ENCODE results near the gene SMIM38. TPM values are rescaled to one million over a fixed set of nuclear protein-coding genes. Genes with fewer than 3 reads are reported as not detected.

The SMIM38 gene
- total and polyA plus RNA-seq, 4 donors = 0.03 to 1.7 (median 0.07) TPM

GRCh38 chr11:69157822-69158231, 2.1 kb downstream of the SMIM38 start:
- TF ChIP-seq, protein P1, sequence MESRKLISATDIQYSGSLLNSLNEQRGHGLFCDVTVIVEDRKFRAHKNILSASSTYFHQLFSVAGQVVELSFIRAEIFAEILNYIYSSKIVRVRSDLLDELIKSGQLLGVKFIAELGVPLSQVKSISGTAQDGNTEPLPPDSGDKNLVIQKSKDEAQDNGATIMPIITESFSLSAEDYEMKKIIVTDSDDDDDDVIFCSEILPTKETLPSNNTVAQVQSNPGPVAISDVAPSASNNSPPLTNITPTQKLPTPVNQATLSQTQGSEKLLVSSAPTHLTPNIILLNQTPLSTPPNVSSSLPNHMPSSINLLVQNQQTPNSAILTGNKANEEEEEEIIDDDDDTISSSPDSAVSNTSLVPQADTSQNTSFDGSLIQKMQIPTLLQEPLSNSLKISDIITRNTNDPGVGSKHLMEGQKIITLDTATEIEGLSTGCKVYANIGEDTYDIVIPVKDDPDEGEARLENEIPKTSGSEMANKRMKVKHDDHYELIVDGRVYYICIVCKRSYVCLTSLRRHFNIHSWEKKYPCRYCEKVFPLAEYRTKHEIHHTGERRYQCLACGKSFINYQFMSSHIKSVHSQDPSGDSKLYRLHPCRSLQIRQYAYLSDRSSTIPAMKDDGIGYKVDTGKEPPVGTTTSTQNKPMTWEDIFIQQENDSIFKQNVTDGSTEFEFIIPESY (IDR thresholded peaks at IDR 0.05) = no peak
- TF ChIP-seq RAD21 (IDR thresholded peaks at IDR 0.05) = no peak
- TF ChIP-seq YY1 (IDR thresholded peaks at IDR 0.05) = no peak
- TF ChIP-seq CTCF (IDR thresholded peaks at IDR 0.05; ENCODE audit: low read depth, low read length, missing input control) = no peak
- TF ChIP-seq GABPA (IDR thresholded peaks at IDR 0.05 in 1 of 2, conservative IDR thresholded peaks at IDR 0.05 in 1 of 2) = no peak
- no peak for TF ChIP-seq SP1 (IDR thresholded peaks at IDR 0.05)
- no peak overlapping the region for H3K9ac ChIP-seq (ENCODE audit: low read depth in 1 of 2, low read length in 2 of 2)
- DNase-seq (ENCODE audit: low spot score) = no peak
- no peaks in the 10 kb centered on the region for H3K36me3 ChIP-seq (ENCODE audit: control insufficient read depth in 4 of 4, insufficient read depth in 3 of 4, low read depth in 1 of 4, low read length in 3 of 4)
- WGBS = 96% methylated on average over 15 of the region's 15 CpGs
- H3K9me3 ChIP-seq (ENCODE audit: control insufficient read depth in 4 of 4, low read length in 3 of 4) = no peaks in the 10 kb centered on the region
- no peak overlapping the region for H3K27ac ChIP-seq (ENCODE audit: low read depth in 1 of 2, low read length in 2 of 2)
- H3K4me1 ChIP-seq (ENCODE audit: control insufficient read depth in 4 of 4, insufficient read depth in 4 of 4, low read length in 3 of 4) = no peaks in the 10 kb centered on the region
- peaks cover 0 to 3% (median 1%) of the 10 kb centered on the region in 4 donors for H3K27me3 ChIP-seq (ENCODE audit: control insufficient read depth in 4 of 4, insufficient read depth in 4 of 4, low read length in 3 of 4)
- no peak overlapping the region for H3K4me3 ChIP-seq (ENCODE audit: low read depth in 1 of 3, low read length in 3 of 3)

DNA sequence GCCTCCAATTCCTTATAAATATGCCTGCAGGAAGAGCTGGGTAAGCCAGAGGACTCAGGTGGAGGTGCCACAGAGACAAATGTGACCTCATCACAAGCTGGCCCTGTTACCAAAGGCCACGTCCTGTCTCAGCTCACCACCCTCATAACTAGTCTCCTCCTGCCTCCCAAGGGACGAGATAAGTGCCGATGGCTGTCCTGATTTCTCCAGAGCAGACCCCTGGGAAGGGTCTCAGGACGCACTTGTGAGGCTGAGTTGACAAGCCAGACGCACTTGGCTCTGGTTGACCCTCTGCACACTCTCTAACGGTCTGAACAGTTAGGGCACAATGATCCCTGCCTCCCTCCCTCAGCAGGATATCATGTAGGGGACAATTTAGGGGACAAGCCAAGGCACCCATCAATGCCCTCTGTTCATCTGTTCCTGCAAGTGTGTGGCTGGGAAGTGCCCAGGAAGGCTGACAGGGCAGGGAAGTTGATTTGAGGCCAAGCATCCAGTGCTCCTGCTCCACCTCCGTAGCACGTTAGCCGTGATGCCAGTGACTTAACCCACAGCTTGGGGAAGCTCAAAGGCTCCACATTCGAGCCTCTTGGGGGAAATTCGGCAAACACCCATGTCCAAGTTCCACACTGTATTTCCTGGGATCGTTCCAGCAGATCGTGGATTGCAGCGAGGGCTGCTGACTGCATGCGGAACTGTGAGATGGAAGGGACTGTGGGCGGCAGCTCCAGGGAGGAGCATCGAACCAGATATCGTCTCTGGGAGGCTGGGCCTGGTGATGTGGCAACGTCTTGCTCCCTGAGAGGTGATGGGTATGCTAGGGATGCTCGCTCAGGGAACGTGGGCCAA, 2.8 kb downstream of the SMIM38 start:
- no peak overlapping the region for H3K9ac ChIP-seq (ENCODE audit: low read depth in 1 of 2, low read length in 2 of 2)
- H3K36me3 ChIP-seq (ENCODE audit: control insufficient read depth in 4 of 4, insufficient read depth in 3 of 4, low read depth in 1 of 4, low read length in 3 of 4) = no peaks in the 10 kb centered on the region
- no peaks in the 10 kb centered on the region for H3K4me1 ChIP-seq (ENCODE audit: control insufficient read depth in 4 of 4, insufficient read depth in 4 of 4, low read length in 3 of 4)
- H3K27ac ChIP-seq (ENCODE audit: low read depth in 1 of 2, low read length in 2 of 2) = no peak overlapping the region
- no peak for TF ChIP-seq SP1 (IDR thresholded peaks at IDR 0.05)
- TF ChIP-seq, protein P2, sequence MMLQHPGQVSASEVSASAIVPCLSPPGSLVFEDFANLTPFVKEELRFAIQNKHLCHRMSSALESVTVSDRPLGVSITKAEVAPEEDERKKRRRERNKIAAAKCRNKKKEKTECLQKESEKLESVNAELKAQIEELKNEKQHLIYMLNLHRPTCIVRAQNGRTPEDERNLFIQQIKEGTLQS (IDR thresholded peaks at IDR 0.05) = no peak
- TF ChIP-seq, protein P1 (IDR thresholded peaks at IDR 0.05) = no peak
- TF ChIP-seq MAX (IDR thresholded peaks at IDR 0.05) = no peak
- TF ChIP-seq, protein P3, sequence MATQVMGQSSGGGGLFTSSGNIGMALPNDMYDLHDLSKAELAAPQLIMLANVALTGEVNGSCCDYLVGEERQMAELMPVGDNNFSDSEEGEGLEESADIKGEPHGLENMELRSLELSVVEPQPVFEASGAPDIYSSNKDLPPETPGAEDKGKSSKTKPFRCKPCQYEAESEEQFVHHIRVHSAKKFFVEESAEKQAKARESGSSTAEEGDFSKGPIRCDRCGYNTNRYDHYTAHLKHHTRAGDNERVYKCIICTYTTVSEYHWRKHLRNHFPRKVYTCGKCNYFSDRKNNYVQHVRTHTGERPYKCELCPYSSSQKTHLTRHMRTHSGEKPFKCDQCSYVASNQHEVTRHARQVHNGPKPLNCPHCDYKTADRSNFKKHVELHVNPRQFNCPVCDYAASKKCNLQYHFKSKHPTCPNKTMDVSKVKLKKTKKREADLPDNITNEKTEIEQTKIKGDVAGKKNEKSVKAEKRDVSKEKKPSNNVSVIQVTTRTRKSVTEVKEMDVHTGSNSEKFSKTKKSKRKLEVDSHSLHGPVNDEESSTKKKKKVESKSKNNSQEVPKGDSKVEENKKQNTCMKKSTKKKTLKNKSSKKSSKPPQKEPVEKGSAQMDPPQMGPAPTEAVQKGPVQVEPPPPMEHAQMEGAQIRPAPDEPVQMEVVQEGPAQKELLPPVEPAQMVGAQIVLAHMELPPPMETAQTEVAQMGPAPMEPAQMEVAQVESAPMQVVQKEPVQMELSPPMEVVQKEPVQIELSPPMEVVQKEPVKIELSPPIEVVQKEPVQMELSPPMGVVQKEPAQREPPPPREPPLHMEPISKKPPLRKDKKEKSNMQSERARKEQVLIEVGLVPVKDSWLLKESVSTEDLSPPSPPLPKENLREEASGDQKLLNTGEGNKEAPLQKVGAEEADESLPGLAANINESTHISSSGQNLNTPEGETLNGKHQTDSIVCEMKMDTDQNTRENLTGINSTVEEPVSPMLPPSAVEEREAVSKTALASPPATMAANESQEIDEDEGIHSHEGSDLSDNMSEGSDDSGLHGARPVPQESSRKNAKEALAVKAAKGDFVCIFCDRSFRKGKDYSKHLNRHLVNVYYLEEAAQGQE (IDR thresholded peaks at IDR 0.05) = no peak
- TF ChIP-seq HNF4G (IDR thresholded peaks at IDR 0.05) = no peak
- TF ChIP-seq NR2F2 (IDR thresholded peaks at IDR 0.05) = no peak
- no peak for TF ChIP-seq RXRA (IDR thresholded peaks at IDR 0.05)
- TF ChIP-seq GABPA (IDR thresholded peaks at IDR 0.05 in 1 of 2, conservative IDR thresholded peaks at IDR 0.05 in 1 of 2) = no peak
- WGBS = 89% methylated on average over 21 of the region's 21 CpGs
- H3K27me3 ChIP-seq (ENCODE audit: control insufficient read depth in 4 of 4, insufficient read depth in 4 of 4, low read length in 3 of 4) = peaks cover 0 to 3% (median 1%) of the 10 kb centered on the region in 4 donors
- no peaks in the 10 kb centered on the region for H3K9me3 ChIP-seq (ENCODE audit: control insufficient read depth in 4 of 4, low read length in 3 of 4)
- no peak overlapping the region for H3K4me3 ChIP-seq (ENCODE audit: low read depth in 1 of 3, low read length in 3 of 3)
- DNase-seq (ENCODE audit: low spot score) = no peak
